Measurements from ENCODE around the gene MGAT1.
"Not testable (repeated sequence)": the region's sequence is repeated elsewhere in the genome, so short reads cannot be mapped to it uniquely, and the experiment has no call there.

Gene MGAT1

DNA sequence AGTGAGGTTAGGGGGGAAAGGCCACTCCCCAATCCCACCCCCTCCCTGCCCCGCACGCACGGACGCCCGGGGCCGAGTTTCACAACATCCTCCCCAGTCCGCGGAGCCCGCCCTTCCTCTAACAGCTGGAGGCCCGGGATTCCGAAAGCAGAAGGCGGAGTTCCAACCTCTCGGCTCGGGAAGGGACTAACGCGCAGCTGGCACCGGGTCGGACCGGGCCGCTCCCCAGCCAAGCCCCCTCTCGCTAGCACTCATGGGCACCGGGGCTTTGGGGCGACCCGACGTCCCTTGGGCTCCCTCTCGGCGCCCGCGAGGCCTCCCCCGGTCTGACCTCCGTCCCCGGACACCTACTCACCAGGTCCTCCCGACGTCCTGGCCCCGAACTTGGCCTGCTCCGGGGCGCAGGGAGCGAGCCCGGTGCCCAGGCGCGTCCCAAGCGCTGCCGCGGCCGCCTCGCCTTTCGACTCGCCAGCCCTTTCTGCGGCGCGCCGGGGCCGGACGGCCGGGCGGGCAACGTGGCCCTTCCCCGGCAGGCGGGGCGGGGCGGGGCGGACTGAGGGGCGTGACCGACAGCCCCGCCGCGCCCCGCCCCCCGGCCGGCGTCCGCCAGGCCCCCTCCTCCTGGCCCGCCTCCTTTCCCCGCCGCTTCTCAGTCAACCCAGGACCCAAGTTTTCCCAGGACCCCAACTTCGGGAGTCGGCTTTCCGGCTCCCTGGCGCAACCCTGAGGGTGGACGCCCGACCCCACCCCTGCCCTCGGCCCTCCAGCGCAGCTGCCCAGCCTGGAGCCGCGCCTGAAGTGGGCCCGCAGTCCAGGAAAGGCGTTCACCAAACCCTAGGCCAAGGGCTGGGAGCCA, at the start of gene MGAT1:
Gene MGAT1, minus strand, starts transcription at position 482 of the 856 bp plus-strand sequence. CDS start 9,835 bp downstream, outside the sequence.
- in situ Hi-C loops (cut with MboI; ENCODE audit: low sequenced_read_pairs): loop anchor here (5.0 kb wide), 1 partner anchor 60 kb away; the partner anchor contains the start of gene ZFP62

DNA sequence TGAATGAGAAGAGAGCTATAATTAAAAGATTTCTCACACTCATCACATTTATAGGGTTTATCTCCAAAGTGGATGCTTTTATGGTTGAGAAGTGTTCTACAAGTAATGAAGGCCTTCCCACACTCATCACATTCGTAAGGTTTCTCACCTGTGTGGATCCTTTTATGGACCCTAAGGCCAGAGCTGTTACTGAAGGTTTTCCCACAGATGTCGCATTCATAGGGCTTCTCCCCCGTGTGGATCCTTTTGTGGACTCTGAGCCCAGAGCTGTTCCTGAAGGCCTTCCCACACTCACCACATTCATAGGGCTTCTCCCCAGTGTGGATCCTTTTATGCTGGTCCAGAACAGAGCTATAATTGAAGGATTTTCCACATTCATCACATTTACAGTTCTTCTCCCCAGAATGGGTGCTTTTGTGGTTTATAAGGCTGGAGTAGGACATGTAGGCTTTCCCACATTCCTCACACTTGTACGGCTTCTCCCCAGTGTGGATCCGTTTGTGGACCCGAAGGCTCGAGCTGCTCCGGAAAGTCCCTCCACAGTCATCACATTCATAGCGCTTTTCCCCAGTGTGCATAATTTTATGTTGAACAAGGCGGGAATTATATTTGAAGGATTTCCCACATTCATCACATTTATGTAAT, 48.0 kb upstream of the MGAT1 start:
- in situ Hi-C loops (cut with MboI; ENCODE audit: low sequenced_read_pairs): no loop called here

DNA sequence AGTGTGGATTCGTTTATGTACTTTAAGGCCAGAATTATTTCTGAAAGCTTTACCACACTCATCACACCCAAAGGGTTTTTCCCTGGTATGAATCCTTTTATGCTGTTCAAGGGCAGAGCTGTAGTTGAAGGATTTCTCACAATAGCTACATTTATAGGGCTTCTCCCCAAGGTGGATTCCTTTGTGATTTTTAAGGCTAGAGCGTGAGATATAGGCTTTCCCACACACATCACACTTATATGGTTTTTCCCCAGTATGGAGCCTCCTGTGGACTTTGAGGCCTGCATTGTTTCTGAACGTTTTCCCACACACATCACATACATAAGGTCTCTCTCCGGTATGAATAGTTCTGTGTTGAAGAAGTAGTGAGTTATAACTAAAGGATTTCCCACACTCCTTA, 47.2 kb upstream of the MGAT1 start:
- in situ Hi-C loops (cut with MboI; ENCODE audit: low sequenced_read_pairs): no loop called here

DNA sequence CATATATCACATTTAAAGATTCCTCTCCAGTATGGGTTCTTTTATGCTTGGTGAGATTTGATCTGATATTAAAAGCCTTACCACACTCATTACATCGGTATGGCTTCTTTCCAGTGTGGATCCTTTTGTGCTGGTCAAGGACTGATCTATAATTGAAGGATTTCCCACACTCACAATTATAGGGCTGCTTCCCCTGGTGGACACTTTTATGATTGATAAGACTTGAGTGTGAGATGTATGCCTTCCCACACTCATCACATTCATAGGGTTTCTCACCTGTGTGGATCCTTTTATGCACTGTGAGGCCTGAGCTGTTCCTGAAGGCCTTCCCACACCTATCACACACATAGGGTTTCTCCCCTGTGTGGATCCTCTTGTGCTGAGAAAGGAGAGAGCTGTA, 46.3 kb upstream of the MGAT1 start:
- in situ Hi-C loops (cut with MboI; ENCODE audit: low sequenced_read_pairs): no loop called here

DNA sequence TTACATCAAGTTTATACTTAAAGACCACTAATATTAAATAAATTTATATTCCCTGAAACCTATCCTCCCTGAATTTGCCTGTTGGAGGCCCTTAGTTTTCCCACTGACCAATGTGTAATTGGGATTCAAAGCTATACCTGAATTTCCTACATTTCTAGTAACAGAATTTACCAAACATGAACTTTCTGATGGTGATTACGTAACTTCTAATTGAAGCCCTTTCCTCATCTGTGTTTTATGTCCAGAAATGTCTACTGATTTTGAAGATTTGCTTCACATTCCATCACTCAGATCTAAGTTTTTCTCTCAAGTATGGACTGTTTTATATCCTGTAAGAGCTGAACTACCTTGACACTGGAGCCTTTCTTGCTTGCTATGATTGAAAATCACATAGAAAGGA, 45.7 kb upstream of the MGAT1 start:
- in situ Hi-C loops (cut with MboI; ENCODE audit: low sequenced_read_pairs): no loop called here

DNA sequence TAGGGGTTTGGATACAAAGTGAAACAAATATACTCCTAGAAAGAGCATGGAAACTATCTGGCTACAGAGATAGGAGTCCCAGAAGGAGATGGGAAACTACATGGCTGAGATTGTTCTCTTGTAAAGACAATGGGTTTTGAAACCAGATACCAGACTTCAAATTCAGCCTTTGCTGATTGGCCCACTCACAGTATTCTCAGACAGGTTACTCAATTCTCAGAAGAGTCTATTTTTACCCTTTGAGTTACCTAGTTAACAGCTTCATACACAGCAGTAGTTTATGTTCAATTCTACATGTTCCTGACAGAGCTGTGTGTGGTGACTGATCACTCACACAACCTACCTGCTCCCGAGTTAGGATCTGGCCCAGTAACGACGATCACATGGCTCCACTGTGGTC, 44.4 kb upstream of the MGAT1 start:
- in situ Hi-C loops (cut with MboI; ENCODE audit: low sequenced_read_pairs): no loop called here

DNA sequence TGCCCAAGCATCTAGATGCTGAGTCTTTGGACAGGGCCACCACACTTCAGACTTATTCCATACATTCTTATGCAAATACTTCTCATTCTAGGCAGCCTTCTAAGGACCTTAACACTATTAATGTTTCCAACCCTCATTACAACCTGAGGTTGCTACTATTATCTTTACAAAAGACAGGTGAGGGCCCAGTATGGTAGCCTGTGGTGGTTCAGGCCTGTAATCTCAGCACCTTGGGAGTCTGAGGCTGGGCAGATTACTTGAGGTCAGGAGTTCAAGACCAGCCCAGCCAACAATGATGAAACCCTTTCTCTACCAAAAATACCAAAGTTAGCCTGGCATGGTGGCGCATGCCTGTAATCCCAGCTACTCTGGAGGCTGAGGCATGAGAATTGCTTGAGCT, 42.3 kb upstream of the MGAT1 start:
- in situ Hi-C loops (cut with MboI; ENCODE audit: low sequenced_read_pairs): no loop called here

DNA sequence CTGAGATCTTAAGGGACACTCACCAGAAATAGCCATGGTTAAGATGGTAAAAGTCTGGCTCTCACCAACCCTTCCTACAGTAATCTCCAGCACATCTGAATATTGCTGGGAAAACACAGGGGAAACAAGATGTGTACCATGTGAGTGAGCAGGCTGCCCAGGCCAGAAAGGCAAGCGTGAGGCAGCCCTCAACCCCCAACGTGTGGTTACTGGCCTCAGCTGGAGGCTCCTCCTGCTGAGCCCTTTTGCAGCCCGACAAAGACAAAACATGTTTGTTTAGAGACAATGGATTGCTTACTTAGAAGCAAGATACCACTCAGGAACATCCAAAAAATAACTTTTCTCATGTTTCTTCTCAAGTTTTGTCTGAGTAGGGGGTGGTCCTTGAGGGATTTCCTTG, 41.8 kb upstream of the MGAT1 start:
- in situ Hi-C loops (cut with MboI; ENCODE audit: low sequenced_read_pairs): no loop called here

DNA sequence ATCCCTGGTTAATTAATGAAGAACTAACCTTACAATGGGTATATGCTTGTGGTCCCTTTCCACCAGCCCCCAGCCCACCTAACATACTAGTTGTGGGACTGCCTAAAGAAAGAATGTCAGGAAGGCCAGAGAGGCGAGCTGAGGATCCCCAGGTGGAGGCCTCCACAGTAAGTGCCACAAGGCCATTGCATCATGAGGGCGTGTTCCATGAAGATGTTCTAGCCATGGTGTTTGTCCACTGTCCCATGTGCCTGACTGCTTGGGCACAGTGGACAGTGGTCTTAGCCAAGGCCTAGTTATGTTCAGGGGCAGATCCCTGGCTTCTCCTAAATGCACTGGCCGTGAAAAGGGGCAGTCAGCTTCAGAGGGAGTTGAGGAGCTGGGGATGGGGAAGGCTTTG, 37.3 kb upstream of the MGAT1 start:
- in situ Hi-C loops (cut with MboI; ENCODE audit: low sequenced_read_pairs): no loop called here

DNA sequence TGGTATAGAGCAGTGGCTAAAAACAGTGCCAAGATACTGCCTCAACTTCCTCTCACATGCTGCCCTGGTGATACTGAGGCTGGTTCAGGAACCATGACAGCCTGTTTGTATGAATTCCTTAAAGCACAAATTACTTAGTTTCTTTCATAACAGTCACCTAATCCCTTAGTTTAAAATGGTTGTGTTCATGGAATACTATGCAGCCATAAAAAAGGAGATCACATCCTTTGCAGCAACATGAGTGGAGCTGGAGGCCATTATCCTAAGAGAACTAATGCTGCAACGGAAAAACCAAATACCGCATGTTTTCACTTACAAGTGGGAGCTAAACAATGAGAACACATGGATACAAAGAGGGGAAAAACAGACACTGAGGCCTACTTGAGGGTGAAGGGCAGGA, 36.6 kb upstream of the MGAT1 start:
- in situ Hi-C loops (cut with MboI; ENCODE audit: low sequenced_read_pairs): no loop called here

DNA sequence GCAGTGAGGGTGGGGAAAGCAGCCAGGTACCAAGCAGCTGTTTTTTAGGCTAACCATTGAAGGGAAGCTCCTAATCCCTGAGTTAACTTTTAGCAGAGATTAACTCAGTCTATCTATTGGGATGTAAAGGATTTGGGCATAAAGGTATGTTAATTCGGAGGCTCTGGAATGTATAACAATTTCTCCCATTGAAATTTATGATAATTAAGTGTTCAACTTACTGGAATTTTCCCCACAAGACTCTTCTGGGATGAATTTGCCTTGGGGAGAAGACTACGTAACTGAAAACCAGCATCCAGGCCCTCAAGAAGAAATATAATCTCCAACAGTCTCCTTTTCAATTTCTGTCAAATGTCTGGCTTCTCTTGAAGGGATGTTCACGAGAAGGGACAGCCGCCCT, 34.9 kb upstream of the MGAT1 start:
- in situ Hi-C loops (cut with MboI; ENCODE audit: low sequenced_read_pairs): no loop called here

DNA sequence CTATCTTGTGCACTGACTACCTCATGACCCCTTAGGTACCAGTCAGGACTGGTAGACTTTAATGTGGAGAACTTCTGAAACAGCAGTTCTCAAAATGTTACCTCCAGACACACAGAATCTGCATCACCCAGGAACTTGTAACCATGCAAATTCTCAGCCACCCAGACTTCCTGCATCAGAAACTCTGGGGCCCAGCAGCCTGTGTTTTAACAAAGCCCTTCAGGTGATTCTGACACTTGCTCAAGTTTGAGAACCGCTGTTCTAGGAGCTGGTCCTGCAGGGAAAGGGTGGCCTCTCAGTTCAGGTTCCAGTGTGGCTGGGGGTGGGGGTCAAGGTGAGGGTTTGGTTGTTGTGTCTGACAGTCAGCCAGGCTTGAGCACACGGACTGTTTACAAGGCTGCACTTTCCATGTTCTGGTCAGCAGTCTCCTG, 30.0 kb upstream of the MGAT1 start:
- in situ Hi-C loops (cut with MboI; ENCODE audit: low sequenced_read_pairs): no loop called here

DNA sequence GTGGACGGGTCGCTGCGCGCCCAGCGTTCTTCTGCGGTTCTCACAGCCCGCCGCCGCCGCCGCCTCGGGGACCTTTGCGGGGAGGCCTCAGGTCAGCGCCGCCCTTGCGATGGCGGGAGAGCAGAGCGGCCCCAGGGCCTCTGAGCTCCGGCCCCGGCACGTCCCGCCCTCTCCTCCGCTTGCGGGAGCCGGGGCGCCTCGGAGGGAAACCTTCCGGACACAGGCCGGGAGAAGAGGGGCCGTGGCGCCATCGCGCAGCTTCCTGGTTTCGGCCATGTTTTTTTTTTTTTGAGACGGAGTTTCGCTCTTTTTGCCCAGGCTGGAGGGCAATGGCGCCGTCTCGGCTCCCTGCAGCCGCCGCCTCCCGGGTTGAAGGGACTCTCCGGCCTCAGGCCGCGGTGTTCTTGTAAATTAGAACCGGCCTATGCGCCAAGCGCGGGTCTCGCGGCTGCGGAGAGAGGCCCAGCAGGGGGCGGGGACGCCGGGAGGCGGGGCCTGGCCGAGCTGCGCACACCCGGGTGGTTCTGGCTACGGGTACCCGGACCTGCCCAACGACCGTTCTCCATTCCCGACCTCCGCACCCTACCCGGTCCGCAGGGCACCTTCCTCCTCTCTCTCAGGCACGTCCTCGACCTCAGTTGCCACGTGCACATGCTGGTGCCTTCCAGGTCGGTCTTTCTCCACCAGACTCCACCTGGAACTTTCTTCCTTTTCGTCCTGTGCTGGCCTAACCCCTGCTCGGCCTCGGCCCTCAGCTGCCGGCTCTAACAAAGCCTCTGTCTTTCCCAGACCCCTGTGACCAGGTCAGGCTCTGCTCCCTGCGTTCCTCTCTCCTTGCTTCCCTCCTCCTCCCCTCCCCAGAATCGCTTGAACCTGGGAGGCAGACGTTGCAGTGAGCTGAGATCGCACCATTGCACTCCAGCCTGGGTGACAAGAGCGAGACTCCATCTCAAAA, 28.8 kb upstream of the MGAT1 start:
- in situ Hi-C loops (cut with MboI; ENCODE audit: low sequenced_read_pairs): no loop called here

DNA sequence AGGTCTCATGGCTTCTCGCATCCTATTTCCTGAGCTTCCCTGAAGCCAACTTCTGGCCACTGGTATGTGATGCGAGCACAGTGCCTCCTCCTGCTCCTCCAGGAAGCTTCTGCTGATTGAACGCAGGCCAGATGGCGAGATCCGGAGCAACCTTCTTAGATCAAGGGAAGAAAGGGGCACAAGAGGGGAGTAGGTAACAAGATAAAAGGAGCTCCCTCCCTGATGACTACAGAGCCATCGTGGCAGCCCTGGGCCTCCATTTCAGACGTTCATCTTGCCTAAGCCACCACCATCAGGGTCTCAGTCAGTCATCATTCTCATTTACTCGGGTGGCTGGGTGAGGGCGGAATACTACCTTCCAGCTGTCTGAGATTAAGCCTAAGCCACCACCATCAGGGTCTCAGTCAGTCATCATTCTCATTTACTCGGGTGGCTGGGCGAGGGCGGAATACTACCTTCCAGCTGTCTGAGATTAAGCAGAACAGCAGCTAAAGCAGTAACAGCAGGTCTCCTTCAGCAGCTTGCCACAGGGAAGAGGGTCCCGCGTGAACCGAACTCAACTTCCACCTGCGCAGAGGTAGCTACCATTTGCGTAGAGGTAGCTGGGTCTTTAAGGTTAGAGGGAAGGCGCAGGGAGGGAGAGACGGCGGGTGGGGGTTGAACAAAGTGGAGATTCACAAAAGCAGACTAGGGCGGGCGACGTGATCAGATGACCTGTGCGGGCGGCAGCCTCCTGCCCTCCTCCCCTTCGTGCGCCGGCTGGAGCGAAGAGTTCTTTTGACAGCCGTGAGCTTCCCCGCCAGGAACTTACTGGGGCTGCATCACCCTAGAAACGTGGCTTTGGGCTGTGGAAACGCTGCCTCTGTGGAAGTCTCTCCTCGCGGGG, 27.9 kb upstream of the MGAT1 start:
- in situ Hi-C loops (cut with MboI; ENCODE audit: low sequenced_read_pairs): no loop called here

DNA sequence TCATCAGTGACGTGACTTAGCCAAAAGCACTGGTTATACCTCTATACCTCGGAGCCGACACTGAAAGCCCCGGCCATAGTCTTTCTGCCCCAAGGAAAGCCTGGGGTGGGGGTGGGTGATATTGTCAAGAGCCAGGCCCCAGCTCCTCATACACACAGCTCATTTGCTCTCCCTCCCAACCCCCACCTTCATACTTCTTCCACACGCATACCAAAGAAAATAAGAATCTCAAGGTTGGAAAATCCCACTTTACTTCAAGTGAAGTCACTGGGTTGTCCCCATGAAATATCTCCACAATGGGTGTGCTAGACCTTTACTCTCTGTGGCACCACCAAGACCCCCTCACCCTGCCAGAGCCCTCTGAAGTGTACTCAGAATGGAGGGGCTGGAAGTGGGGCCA, 27.1 kb upstream of the MGAT1 start:
- in situ Hi-C loops (cut with MboI; ENCODE audit: low sequenced_read_pairs): no loop called here

DNA sequence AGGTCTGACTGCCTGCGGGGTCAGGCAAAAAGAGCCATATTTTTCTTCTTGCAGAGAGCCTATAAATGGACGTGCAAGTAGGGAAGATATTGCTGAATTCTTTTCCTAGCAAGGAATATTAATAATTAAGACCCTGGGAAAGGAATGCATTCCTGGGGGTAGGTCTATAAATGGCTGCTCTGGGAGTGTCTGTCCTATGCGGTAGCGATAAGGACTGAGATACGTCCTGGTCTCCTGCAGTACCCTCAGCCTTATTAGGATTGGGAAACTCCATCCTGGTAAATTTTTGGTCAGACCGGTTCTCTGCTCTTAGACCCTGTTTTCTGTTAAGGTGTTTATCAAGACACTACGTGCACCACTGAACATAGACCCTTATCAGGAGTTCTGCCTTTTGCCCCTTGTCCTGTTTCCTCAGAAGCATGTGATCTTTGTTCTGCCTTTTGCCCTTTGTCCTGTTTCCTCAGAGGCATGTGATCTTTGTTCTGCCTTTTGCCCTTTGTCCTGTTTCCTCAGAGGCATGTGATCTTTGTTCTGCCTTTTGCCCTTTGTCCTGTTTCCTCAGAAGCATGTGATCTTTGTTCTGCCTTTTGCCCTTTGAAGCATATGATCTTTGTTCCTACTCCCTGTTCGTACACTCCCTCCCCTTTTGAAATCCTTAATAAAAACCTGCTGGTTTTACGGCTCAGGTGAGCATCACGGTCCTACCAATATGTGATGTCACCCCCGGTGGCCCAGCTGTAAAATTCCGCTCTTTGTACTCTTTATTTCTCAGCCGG, 26.3 kb upstream of the MGAT1 start:
- in situ Hi-C loops (cut with MboI; ENCODE audit: low sequenced_read_pairs): not testable (repeated sequence)

DNA sequence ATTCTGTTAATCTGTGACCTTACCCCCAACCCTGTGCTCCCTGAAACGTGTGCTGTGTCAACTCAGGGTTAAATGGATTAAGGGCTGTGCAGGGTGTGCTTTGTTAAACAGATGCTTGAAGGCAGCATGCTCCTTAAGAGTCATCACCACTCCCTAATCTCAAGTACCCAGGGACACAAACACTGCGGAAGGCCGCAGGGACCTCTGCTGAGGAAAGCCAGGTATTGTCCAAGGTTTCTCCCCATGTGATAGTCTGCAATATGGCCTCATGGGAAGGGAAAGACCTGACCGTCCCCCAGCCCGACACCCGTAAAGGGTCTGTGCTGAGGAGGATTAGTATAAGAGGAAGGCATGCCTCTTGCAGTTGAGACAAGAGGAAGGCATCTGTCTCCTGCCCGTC, 24.8 kb upstream of the MGAT1 start:
- in situ Hi-C loops (cut with MboI; ENCODE audit: low sequenced_read_pairs): not testable (repeated sequence)

DNA sequence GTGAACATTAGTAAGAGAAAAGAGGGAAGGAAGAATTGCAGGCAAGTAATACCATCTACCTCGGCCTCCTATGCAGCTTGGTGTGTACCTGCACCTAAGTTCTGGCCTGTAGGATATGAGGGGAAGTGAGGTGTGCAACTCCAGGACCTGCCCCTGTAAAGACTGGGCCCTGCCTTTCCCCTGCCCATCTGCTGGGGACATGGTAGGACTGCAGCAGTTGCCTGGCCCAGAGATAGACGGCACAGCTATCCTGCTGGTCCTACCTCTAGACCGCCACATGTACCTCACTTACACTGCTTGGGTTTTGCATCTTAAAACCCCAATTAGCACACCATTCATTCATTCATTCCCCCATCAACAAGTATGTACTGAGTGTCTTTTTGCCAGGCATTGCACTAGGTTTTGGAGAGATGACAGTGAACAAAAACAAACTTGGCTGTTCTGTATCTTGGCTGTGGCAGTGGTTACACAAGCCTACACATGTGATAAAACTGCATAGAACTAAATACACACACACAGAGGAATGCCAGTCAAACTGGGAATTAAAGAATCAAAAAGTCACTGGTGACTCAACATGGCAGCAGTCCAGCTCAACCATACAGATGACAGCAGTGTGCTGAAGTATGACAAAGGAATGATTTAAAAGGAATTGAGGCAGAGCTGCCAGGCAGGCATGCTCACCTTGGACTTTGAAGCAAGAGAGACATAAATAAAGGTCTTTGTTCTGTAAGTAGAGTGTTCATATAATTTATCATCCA, 23.3 kb upstream of the MGAT1 start:
- in situ Hi-C loops (cut with MboI; ENCODE audit: low sequenced_read_pairs): no loop called here
